HG03175 (cell line): ENCODE data around the gene SIRT2.
"Not testable (repeated sequence)": the region's sequence is repeated elsewhere in the genome, so short reads cannot be mapped to it uniquely, and the experiment has no call there.

Experiments used
- ATAC-seq: cut with Tn5 transposase; IDR thresholded peaks from one replicate; pipeline ENCODE4 v1.9.1; 2021; ENCODE audit warnings: mild to moderate bottlenecking, moderate library complexity; ENCODE audit not compliant: unreplicated experiment

The SIRT2 gene

GRCh38 chr19:38869836-38870607, 29.4 kb downstream of the SIRT2 start:
- peak; percentile 72 for ATAC-seq

GRCh38 chr19:38869160-38869835, 30.1 kb downstream of the SIRT2 start:
- ATAC-seq: no peak

- ATAC-seq: no peak
These were observed 30.9 kb downstream of the SIRT2 start for GRCh38 chr19:38868551-38868950.

- no peak for ATAC-seq
These were observed 32.1 kb downstream of the SIRT2 start for GRCh38 chr19:38867171-38867780.

GRCh38 chr19:38862321-38863059, 36.9 kb downstream of the SIRT2 start:
- no peak for ATAC-seq

- no peak for ATAC-seq
These were observed 38.0 kb downstream of the SIRT2 start for GRCh38 chr19:38861368-38861767.

- not testable (repeated sequence) for ATAC-seq
These were observed 39.7 kb downstream of the SIRT2 start for GRCh38 chr19:38859631-38860204.

GRCh38 chr19:38856813-38857212, 42.6 kb downstream of the SIRT2 start:
- ATAC-seq: no peak

GRCh38 chr19:38855751-38856150, 43.7 kb downstream of the SIRT2 start:
- not testable (repeated sequence) for ATAC-seq

- ATAC-seq: not testable (repeated sequence)
These were observed 44.5 kb downstream of the SIRT2 start for GRCh38 chr19:38854961-38855360.

- ATAC-seq: no peak
These were observed 46.2 kb downstream of the SIRT2 start for GRCh38 chr19:38853214-38853613.

- ATAC-seq: no peak
These were observed 47.0 kb downstream of the SIRT2 start for GRCh38 chr19:38852231-38853044.

- peak; percentile 16 for ATAC-seq
These were observed 47.7 kb downstream of the SIRT2 start for GRCh38 chr19:38851622-38852230.

- ATAC-seq: no peak
These were observed 48.3 kb downstream of the SIRT2 start for GRCh38 chr19:38850976-38851621.

- ATAC-seq: peak; percentile 70
These were observed 48.9 kb downstream of the SIRT2 start for GRCh38 chr19:38850436-38850975.

- ATAC-seq: peak; percentile 57
These were observed 49.5 kb downstream of the SIRT2 start, which contains the start of gene HNRNPL for GRCh38 chr19:38849860-38850435. TSS of gene HNRNPL (minus strand) at chr19:38849986. CDS start at chr19:38849966, 20 bp downstream.

- peak; percentile 26 for ATAC-seq
These were observed 50.1 kb downstream of the SIRT2 start for GRCh38 chr19:38849147-38849859.
